ENCODE measurements around the gene SMC2.
A peak's percentile ranks its signal among the peaks of the same experiment; 100 is the strongest.

SMC2 gene

DNA sequence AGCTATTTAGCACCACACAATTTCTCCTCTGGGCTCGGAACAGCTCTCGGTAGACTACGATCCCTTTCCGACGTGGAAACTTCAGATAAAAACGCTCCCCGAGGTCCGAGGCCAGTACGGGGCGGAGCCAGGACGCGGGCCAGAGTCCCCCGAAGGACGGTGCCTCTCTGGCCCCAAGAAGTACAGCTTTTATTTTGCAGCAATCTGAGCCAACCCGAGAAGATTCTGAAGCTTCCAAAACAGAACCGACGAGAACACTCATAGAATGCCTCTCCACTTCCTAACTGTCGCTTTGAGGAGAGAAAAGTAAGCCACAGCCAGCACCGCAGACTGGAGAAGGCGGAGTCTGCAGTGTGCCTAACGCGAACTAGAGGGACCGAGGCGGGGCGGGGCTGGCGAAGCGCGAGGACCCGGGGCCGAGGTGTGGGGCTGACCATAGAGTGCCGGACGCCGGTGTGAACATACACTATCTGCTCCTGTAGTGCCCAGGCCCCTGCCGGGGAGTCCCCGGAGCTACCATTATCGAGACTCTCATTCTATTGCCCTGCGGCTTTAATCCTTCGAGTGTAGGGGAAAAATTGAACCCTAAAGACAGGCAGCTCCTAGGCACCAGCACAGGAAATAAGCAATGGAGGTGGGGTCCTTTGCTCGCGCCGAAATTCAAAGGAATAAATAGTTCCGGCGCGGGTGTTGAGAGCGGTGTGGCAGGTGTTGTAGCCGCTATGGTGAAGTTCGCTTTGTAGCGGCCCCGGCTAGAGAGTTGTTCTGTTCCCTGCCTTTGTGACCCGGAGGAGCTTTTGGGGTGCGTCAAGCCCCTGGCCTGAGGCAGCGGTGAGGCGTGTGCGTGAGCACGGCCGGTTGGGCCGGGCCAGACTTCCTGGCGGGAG is at the start of gene SMC2 (continued):
- TF ChIP-seq, protein P1, sequence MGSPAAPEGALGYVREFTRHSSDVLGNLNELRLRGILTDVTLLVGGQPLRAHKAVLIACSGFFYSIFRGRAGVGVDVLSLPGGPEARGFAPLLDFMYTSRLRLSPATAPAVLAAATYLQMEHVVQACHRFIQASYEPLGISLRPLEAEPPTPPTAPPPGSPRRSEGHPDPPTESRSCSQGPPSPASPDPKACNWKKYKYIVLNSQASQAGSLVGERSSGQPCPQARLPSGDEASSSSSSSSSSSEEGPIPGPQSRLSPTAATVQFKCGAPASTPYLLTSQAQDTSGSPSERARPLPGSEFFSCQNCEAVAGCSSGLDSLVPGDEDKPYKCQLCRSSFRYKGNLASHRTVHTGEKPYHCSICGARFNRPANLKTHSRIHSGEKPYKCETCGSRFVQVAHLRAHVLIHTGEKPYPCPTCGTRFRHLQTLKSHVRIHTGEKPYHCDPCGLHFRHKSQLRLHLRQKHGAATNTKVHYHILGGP (tag by site-specific recombination; IDR thresholded peaks at IDR 0.05), result no peak
- TF ChIP-seq ZNF366 (tag by site-specific recombination; conservative IDR thresholded peaks at IDR 0.05) (no peak), ZNF707 (tag by site-specific recombination; IDR thresholded peaks at IDR 0.05) (no peak), ZBTB21 (tag by site-specific recombination; IDR thresholded peaks at IDR 0.05) (no peak), WT1 (tag by site-specific recombination; IDR thresholded peaks at IDR 0.05) (no peak), ZFP37 (tag by site-specific recombination; IDR thresholded peaks at IDR 0.05) (no peak; the same call in 1 of the 2 replicates), KLF16 (tag by site-specific recombination; IDR thresholded peaks at IDR 0.05) (0 out of 2 replicates have a peak, but pooled peaks have one; percentile 16), SP7 (tag by site-specific recombination; IDR thresholded peaks at IDR 0.05) (peak; percentile 59), ZNF394 (tag by site-specific recombination; IDR thresholded peaks at IDR 0.05; ENCODE audit: borderline replicate concordance) (peak; percentile 59; the same call in 1 of the 2 replicates), ZNF335 (tag by site-specific recombination; conservative IDR thresholded peaks at IDR 0.05) (peak; percentile 99), ZIC2 (tag by site-specific recombination; IDR thresholded peaks at IDR 0.05) (no peak; the same call in 1 of the 2 replicates), ZNF19 (tag by site-specific recombination; IDR thresholded peaks at IDR 0.05; ENCODE audit: low read depth) (no peak), SETDB1 (IDR thresholded peaks at IDR 0.05; ENCODE audit: insufficient read length, low read length) (no peak), ZSCAN30 (tag by site-specific recombination; IDR thresholded peaks at IDR 0.05) (no peak), ZNF561 (tag by site-specific recombination; IDR thresholded peaks at IDR 0.05; ENCODE audit: borderline replicate concordance) (no peak), KLF10 (tag by site-specific recombination; IDR thresholded peaks at IDR 0.05) (no peak), SP3 (tag by site-specific recombination; IDR thresholded peaks at IDR 0.05) (peak; percentile 73)
- TF ChIP-seq, protein P2, sequence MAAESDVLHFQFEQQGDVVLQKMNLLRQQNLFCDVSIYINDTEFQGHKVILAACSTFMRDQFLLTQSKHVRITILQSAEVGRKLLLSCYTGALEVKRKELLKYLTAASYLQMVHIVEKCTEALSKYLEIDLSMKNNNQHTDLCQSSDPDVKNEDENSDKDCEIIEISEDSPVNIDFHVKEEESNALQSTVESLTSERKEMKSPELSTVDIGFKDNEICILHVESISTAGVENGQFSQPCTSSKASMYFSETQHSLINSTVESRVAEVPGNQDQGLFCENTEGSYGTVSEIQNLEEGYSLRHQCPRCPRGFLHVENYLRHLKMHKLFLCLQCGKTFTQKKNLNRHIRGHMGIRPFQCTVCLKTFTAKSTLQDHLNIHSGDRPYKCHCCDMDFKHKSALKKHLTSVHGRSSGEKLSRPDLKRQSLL (tag by site-specific recombination; IDR thresholded peaks at IDR 0.05), result no peak
- TF ChIP-seq, protein P3, sequence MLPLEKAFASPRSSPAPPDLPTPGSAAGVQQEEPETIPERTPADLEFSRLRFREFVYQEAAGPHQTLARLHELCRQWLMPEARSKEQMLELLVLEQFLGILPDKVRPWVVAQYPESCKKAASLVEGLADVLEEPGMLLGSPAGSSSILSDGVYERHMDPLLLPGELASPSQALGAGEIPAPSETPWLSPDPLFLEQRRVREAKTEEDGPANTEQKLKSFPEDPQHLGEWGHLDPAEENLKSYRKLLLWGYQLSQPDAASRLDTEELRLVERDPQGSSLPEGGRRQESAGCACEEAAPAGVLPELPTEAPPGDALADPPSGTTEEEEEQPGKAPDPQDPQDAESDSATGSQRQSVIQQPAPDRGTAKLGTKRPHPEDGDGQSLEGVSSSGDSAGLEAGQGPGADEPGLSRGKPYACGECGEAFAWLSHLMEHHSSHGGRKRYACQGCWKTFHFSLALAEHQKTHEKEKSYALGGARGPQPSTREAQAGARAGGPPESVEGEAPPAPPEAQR (tag by site-specific recombination; IDR thresholded peaks at IDR 0.05), result no peak
- TF ChIP-seq, protein P4, sequence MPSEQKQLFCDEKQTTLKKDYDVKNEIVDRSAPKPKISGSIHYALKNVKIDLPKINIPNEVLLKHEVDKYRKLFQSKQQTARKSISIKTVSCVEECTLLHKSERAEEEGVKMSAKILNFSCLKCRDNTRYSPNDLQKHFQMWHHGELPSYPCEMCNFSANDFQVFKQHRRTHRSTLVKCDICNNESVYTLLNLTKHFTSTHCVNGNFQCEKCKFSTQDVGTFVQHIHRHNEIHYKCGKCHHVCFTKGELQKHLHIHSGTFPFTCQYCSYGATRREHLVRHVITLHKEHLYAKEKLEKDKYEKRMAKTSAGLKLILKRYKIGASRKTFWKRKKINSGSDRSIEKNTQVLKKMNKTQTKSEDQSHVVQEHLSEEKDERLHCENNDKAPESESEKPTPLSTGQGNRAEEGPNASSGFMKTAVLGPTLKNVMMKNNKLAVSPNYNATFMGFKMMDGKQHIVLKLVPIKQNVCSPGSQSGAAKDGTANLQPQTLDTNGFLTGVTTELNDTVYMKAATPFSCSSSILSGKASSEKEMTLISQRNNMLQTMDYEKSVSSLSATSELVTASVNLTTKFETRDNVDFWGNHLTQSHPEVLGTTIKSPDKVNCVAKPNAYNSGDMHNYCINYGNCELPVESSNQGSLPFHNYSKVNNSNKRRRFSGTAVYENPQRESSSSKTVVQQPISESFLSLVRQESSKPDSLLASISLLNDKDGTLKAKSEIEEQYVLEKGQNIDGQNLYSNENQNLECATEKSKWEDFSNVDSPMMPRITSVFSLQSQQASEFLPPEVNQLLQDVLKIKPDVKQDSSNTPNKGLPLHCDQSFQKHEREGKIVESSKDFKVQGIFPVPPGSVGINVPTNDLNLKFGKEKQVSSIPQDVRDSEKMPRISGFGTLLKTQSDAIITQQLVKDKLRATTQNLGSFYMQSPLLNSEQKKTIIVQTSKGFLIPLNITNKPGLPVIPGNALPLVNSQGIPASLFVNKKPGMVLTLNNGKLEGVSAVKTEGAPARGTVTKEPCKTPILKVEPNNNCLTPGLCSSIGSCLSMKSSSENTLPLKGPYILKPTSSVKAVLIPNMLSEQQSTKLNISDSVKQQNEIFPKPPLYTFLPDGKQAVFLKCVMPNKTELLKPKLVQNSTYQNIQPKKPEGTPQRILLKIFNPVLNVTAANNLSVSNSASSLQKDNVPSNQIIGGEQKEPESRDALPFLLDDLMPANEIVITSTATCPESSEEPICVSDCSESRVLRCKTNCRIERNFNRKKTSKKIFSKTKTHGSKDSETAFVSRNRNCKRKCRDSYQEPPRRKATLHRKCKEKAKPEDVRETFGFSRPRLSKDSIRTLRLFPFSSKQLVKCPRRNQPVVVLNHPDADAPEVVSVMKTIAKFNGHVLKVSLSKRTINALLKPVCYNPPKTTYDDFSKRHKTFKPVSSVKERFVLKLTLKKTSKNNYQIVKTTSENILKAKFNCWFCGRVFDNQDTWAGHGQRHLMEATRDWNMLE (tag by site-specific recombination; conservative IDR thresholded peaks at IDR 0.05; ENCODE audit: low read depth), result peak; percentile 61
- TF ChIP-seq, protein P5, sequence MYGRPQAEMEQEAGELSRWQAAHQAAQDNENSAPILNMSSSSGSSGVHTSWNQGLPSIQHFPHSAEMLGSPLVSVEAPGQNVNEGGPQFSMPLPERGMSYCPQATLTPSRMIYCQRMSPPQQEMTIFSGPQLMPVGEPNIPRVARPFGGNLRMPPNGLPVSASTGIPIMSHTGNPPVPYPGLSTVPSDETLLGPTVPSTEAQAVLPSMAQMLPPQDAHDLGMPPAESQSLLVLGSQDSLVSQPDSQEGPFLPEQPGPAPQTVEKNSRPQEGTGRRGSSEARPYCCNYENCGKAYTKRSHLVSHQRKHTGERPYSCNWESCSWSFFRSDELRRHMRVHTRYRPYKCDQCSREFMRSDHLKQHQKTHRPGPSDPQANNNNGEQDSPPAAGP (tag by site-specific recombination; IDR thresholded peaks at IDR 0.05), result 0 out of 2 replicates have a peak, but pooled peaks have one; percentile 52
- TF ChIP-seq, protein P6, sequence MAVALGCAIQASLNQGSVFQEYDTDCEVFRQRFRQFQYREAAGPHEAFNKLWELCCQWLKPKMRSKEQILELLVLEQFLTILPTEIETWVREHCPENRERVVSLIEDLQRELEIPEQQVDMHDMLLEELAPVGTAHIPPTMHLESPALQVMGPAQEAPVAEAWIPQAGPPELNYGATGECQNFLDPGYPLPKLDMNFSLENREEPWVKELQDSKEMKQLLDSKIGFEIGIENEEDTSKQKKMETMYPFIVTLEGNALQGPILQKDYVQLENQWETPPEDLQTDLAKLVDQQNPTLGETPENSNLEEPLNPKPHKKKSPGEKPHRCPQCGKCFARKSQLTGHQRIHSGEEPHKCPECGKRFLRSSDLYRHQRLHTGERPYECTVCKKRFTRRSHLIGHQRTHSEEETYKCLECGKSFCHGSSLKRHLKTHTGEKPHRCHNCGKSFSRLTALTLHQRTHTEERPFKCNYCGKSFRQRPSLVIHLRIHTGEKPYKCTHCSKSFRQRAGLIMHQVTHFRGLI (tag by site-specific recombination; IDR thresholded peaks at IDR 0.05), result peak; percentile 56; the same call in 1 of the 2 replicates
- TF ChIP-seq, protein P7, sequence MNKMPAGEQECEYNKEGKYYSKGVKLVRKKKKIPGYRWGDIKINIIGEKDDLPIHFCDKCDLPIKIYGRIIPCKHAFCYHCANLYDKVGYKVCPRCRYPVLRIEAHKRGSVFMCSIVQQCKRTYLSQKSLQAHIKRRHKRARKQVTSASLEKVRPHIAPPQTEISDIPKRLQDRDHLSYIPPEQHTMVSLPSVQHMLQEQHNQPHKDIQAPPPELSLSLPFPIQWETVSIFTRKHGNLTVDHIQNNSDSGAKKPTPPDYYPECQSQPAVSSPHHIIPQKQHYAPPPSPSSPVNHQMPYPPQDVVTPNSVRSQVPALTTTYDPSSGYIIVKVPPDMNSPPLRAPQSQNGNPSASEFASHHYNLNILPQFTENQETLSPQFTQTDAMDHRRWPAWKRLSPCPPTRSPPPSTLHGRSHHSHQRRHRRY (tag by site-specific recombination; IDR thresholded peaks at IDR 0.05), result no peak
